ENCODE measurements around the gene EIF2S1.

DNA sequence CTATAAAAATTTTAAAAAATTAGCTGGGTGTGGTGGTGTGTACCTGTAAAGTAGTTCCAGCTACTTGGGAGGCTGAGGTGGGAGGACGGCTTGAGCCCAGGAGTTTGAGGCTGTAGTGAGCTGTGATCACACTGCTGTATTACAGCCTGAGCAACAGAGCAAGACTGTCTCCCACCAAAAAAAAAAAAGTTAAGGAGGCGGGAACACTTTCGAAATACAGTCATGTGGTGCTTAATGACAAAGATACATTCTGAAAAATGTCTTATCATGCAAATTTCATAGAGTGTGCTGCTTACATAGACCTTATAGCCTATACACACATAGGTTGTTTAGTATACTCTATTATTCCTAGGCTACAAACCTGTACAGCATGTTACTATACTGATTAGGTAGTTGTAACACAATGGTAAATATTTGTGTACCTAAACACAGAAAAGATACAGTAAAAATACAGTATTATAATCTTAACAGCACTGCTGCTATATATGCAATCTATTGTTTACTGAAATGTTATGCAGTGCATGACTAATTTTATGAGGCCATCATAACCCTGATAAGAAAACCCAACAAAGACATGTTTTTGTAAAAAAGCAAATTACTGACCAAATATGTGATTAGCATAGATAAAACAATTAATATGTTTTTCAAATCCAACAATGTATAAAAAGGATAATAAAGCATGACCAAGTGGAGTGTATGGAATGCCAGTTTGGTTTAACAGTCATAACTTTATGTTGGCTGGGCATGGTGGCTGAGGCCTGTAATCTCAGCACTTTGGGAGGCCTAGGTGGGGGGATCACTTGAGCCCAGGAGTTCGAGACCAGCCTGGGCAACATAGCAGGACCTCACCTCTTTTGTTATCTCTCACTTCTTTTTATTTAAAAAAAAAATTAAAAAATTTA is 11.4 kb downstream of the EIF2S1 start:
- TF ChIP-seq EZH2 (IDR thresholded peaks at IDR 0.05; ENCODE audit: borderline replicate concordance) = no peak
- TF ChIP-seq, protein P1, sequence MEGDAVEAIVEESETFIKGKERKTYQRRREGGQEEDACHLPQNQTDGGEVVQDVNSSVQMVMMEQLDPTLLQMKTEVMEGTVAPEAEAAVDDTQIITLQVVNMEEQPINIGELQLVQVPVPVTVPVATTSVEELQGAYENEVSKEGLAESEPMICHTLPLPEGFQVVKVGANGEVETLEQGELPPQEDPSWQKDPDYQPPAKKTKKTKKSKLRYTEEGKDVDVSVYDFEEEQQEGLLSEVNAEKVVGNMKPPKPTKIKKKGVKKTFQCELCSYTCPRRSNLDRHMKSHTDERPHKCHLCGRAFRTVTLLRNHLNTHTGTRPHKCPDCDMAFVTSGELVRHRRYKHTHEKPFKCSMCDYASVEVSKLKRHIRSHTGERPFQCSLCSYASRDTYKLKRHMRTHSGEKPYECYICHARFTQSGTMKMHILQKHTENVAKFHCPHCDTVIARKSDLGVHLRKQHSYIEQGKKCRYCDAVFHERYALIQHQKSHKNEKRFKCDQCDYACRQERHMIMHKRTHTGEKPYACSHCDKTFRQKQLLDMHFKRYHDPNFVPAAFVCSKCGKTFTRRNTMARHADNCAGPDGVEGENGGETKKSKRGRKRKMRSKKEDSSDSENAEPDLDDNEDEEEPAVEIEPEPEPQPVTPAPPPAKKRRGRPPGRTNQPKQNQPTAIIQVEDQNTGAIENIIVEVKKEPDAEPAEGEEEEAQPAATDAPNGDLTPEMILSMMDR (IDR thresholded peaks at IDR 0.05; ENCODE audit: poor library complexity) = no peak
- no peak for TF ChIP-seq EZH2phosphoT487 (IDR thresholded peaks at IDR 0.05; ENCODE audit: low read depth, severe bottlenecking, unreplicated experiment)
